Raji (cell line): ENCODE results near the gene PSMD4.

Experiments
- POLR2A ChIP-seq: IDR thresholded peaks from 2 replicates; pipeline ENCODE4 v1.6.1; 2011; ENCODE audit warnings: low read depth, low read length, control low read depth; ENCODE audit not compliant: insufficient read depth

Gene PSMD4

DNA sequence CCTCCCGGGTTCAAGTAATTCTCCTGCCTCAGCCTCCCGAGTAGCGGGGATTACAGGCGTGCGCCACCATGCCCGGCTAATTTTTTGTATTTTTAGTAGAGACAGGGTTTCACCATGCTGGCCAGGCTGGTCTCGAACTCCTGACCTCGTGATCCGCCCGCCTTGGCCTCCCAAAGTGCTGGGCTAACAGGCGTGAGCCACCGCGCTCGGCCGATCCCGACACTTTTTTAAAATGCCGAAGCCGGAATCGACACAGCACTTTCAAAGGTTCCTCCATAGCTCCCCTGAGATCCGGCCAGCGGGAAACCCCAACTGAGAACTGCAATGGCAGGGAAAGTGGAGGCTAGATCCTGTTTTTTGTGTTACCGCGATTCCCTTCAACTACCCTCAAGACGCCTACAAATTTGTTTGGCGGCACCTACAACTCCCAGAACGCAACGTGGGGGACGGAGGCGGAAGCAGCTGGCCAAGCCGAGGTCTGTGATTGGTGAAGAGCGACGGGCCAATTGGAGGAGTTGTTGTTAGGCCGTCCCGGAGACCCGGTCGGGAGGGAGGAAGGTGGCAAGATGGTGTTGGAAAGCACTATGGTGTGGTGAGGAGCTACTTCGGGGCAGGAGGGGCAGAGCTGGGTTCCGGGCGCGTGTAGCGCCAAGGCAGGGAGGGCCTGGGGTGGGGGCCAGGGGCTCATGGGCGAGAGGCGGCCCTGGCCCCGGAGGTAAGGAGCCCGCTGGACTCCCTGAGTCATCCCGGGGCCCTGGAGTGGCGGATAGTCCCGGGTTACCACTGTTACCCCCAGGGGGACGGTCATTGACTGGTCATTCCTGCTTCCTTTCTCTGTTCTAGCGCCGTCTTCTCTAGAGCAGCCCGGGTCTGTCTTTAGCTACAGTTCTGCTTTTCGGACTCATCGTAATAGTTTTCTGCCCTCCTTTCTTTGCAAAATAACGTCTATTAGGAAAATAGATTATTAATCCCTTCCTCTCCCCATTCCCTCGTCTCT, at the start of gene PSMD4:
Gene PSMD4 (plus strand): TSS at position 518 of the 997 bp plus-strand sequence. CDS start 49 bp downstream, at position 567.
- TF ChIP-seq POLR2A, result peak; percentile 95

DNA sequence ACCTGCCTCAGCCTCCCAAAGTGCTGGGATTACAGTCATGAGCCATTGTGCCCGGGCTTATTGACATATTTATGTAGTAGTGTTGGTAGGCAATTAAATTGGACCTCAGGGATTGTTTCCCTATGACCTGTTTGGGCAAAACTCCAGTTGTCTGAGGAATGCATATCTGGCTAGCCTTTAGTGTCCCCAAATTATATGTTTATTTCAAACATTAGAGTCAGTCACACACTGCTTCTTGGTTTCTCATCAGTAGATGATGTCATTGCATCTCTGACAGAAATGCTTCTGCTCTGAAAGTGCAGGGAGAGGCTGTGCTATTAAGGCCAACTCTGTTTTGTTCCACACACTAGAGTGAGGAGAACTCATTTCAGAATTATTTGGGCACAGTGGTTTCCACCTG, 43.7 kb upstream of the PSMD4 start:
- no peak for TF ChIP-seq POLR2A

DNA sequence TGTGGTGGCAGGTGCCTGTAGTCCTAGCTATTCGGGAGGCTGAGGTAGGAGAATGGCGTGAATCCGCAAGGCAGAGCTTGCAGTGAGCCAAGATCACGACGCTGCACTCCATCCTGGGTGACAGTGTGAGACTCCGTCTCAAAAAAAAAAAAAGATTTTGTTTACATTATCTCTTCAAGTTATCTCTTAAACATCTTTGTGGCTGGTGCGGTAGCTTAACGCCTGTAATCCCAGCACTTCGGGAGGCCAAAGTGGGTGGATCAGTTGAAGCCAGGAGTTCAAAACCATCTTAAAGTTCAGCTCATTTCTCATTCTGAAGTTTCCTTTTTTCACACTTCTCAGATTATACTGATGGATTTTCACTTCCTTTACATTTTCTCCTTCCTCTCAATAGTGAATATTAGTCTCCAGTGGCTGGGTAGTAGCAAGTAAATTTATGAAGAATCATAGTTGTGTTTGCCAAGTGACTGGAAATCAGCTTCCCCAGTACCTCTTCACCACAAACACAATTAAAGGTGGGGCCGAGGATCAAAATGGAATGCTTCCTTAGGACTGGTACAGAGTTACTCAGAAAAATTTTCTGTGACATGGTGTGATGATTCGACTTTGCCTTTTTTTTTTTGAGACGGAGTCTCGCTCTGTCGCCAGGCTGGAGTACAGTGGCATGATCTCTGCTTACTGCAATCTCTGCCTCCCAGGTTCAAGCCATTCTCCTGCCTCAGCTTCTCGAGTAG, 42.4 kb upstream of the PSMD4 start:
- no peak for TF ChIP-seq POLR2A

DNA sequence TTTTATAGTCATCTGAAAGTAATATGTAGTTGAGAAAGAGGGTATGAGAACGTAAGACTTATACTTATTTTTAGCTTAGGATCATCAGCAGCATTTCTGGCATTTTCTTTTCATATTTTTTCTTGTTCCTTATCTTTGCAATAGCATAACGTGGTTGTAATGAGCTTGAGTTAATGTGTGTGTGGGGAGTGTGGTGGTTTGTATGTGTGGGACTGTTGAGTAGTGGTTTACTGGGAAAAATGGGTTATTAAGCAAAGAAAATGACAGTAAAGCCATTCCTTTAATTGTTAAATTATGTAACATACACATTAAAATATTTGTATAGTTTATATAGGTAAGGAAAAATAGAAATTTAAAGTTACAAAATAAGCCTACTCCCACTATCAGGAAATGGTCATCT, 41.0 kb upstream of the PSMD4 start:
- no peak for TF ChIP-seq POLR2A

DNA sequence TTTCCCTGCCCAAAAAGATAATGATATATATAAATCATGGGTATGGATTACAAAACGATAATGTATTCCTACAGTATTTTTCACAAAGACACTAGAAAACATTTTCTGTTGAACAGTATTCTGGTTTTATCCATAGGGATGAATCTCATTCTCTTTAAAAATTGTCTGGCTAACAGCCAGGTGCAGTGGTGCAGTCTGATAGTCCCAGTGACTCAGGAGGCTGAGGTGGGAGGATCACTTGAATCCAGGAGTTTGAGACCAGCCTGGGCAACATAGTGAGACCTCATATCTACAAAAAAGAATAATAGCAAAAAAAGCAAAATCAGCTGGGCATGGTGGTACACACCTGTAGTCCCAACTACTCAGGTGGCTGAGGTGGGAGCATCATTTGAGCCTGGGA, 32.9 kb upstream of the PSMD4 start:
- no peak for TF ChIP-seq POLR2A

DNA sequence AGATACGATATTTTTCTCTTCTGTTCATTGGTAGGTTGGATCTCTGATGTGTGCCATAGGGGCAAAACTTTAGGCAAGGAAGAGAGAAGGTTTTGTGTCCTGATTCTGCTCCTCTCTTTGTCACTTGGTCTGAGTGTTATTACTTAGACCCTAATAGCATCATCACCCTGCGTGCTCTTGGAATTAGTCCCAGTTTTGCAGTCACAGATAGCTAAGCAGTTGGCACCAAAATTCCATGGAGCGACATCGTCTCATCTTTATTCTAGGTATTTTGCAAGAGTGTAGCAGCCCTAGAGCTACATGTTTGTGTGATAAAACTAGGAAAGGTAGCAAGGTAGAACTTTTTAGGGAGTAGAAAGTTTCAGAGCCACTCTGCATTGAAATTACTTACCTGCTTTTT, 32.4 kb upstream of the PSMD4 start:
- TF ChIP-seq POLR2A, result no peak

DNA sequence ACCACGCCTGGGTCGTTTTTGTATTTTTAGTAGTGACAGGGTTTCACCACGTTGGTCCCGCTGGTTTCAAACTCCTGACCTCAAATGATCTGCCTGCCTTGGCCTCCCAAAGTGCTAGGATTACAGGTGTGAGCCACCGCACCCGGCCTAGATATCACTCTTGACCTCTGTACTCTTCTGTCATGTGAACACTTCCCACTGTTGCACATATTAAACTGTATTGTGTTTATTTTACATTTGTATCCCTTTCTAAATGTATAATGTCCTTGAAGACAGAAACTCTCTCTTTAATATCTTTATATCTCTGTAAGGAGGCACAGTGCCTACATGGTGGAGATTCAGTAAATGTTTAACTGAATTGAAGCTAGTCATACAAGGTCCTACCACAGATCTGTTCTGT, 19.3 kb upstream of the PSMD4 start:
- no peak for TF ChIP-seq POLR2A

DNA sequence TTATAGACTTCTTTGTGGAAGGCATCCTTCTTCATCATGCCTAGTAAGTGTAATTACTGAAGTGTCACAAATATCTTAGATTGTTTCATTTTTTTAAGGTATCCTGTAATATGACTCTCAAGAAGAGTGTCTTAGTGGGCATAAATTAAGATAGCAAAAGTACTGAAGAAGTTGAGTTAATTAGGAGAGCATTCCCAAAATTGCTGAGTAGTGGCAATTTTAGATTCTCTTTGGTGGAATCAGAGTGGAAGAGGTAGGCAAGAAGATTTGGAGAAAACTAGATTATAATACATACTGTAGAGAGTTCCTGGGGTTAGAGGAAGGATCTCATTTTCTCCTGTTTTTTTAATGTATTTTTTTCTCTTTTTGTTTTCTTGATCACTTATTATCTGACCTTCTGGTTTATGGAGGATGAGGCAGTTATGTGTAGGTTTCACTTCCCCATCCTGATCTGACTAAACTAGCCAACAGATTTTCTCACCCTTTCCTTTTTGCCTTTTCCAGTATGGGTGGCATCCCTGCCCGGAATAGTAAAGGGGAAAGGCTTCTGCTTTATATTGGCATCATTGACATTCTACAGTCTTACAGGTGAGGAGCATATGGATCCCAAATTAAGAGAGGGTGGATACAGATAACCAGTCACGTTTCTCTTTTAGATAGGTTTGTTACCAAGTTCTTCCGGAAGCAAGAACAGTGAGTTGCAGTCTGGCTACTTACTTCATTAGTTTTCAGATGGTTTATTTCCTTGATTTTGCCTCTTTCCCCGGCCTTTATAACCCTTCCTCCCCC, 16.7 kb upstream of the PSMD4 start:
- no peak for TF ChIP-seq POLR2A

DNA sequence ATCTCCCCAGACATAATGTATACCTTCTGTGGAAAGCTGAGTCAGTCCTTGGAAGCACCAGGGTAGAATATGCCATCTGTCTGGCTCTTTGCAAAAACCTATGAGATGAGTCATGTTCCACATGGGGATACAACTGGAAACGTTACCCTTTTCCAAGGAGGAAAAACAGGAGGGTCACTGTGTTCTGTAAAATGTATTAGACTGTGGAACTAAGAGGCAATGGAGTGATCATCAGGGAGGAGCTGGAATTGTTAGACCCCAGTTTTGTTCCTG, 16.1 kb upstream of the PSMD4 start:
- no peak for TF ChIP-seq POLR2A

DNA sequence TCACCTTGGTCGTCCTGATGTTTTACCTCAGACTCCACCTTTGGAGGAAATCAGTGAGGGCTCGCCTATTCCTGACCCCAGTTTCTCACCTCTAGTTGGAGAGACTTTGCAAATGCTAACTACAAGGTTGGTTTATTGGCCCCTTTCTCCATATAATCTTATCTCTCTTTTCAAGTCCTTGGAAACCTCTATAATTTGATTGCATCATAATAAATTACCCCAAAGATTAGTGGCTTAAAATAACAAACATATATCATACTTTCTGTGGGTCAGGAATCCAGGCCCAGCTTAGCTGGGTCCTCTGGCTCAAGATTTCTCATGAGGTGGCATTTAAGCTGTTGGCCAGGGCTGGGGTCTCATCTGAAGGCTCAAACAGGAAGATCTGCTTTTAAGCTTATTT, 12.1 kb upstream of the PSMD4 start:
- TF ChIP-seq POLR2A, result no peak

DNA sequence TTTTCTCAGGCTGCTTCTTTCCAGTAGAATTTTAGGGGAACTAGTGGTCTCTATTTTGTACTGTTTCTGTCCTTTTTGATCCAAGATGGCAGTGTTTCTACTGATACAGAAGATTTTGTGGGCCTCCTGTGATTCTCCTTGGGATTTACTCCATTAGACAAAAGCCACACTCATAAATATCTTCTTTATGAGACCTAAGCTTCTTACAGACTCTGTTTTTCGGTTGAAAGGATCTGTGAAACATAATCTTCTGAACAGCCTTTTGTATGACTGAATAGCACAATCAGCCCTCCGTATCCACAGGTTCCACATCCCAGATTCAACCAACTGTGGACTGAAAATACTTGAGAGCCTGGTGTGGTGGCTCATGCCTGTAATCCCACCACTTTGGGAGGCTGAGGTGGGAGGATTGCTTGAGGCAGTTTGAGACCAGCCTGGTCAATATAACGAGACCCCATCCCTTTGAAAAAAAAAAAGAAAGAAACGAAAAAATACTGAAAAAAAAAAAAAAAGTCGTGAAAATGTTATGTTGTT, 10.8 kb upstream of the PSMD4 start:
- TF ChIP-seq POLR2A, result no peak

DNA sequence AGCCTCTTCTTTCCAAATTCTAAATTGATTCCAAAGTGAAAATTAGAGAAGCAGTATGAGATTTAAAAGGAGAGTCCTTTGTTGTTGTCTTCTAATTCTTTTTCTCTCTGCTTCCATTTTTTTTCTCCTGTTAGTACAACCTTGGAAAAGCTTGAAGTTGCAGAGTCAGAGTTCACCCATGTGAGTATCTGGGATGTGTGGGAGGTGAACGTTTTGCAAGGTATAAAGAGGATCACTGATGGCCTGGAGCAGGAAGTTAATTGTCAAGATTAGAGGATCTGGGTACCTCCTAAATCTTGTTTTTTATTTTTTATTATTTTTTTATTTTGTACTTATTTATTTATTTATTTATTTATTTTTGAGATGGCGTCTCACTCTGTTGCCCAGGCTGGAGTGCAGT, 7.7 kb upstream of the PSMD4 start:
- no peak for TF ChIP-seq POLR2A

DNA sequence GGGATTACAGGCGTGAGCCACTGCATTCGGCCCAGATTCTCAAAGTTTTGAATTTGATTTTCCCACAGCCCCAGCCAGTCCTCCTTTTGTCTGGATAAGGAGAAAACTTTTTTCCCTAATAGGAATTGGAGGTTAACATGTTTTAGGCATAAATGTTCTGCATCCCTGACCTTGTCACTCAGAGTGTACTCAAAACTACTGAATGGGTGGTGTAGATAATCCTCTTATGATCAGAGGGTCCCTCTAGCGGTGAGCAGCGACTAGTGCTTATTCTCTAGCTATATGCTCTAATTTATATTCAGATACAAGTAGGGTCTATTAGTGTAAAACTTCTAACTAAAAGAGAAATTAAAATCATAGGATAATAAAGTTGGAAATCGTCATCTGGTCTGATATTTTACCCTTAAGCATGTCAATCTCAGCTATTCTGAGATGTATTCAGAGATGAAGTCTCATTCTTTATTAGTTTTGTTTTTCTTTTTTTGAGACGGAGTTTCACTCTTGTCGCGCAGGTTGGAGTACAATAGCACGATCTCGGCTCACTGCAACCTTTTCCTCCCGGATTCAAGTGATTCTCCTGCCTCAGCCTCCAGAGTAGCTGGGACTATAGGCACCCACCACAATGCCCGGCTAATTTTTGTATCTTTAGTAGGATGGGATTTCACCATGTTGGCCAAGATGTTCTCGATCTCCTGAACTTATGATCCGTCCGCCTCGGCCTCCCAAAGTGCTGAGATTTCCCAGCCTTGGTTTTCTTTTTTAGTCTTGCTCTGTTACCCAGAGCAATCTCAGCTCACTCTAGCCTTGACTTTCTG, 2.7 kb upstream of the PSMD4 start:
- TF ChIP-seq POLR2A, result no peak

DNA sequence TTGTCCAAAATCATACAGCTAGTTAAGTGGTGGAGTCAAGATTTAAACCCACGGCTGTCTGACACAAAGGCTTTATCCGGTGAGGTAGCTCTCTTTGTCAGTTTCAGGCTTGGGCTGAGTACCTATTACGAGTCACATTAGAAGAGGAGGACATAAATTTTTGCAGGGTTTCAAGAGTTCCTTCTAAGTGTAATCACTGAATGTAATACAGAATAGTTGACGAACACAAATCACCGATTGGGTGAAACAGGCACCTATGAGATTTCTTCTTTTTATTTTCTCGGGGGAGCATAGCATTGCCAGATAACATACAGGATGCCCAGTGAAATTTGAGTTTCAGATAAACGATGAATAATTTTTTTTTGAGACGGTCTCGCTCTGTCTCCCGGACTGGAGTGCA, 847 bp downstream of the PSMD4 start:
- TF ChIP-seq POLR2A, result no peak

DNA sequence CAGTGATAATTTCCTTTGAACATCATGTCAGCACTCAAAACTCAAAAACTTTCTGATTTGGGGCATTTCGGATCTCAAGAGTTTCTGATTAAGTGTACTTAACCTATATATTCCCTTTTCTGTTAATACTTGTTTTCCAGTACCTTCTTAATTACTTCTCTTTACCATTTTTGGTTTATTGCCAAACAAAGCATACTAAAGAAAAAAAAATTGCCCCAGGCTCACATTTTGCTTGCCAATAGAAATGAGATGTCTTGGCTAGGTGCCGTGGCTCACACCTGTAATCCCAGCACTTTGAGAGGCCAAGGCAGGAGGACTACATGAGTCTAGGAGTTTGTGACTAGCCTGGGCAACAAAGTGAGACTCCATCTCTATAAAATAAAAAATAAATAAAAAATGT, 4.8 kb downstream of the PSMD4 start:
- TF ChIP-seq POLR2A, result no peak
